LNCAP (cell line): ENCODE data around the gene ZC3HAV1.

Experiments used
- CTCF ChIP-seq: fragments of 450-650 bp; IDR thresholded peaks from 2 replicates; pipeline ENCODE4 v1.5.1; 2017; ENCODE audit warnings: mild to moderate bottlenecking

ZC3HAV1 gene

GRCh38 chr7:139035586-139036353 lies 73.8 kb downstream of the ZC3HAV1 start, which contains the start of gene ZC3HAV1L:
Gene ZC3HAV1L (minus strand): TSS chr7:139036042. CDS start chr7:139036017, 25 bp downstream.
- TF ChIP-seq CTCF, result no peak

DNA sequence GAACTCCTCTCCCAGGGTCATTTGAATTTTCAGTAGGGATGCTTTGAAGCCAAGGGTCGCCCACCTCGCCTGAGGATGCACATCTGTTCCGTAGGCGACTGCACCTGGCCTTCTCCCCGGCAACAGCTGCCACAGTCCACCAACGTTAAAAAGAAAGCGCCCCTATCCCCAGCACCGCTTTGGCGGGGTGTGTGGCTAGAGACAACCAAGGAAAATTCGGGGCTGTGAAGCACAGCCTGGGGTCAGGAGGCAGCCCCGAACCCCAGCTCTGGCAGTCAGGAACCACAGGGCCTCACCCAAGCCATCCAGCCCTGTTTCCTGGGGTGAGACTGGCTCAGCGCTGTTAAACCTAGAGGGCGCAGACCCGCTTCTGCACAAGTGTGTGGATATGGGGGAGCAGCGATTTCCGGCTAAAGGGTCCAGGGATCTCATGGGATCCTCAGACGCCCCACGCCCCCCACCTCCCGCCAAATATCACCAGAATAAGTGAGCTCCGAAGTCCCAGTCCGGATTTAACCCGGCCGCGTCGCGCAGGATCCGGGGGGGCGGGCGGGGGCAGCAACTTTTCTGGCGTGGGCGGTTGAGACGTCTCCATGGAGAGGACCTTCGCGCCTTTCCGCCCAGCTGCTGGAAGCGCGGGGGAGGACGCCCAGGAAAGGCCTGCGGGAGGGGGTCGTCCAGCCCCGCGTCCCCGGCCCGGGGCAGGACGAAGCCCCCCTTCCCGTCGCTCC lies 74.5 kb downstream of the ZC3HAV1 start:
- no peak for TF ChIP-seq CTCF

DNA sequence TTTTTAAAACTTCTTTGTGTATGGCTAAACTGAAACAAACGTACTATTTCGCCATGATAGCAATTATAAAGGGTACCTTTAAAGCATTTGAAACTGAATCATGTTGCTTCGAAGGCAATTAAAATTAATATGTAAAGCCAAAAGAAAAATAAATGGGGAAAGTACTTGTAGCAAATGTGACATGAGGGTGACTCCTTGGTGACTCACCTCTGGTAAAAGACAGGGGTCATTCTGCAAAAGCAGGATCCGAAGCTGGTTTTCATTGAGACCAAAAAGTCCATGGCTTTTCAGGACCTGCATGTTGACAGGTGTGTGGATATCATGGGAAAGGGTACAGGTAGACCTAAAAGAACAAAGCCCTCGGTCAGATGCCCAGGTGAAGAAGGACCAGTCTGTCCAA lies 75.2 kb downstream of the ZC3HAV1 start:
- TF ChIP-seq CTCF, result no peak

DNA sequence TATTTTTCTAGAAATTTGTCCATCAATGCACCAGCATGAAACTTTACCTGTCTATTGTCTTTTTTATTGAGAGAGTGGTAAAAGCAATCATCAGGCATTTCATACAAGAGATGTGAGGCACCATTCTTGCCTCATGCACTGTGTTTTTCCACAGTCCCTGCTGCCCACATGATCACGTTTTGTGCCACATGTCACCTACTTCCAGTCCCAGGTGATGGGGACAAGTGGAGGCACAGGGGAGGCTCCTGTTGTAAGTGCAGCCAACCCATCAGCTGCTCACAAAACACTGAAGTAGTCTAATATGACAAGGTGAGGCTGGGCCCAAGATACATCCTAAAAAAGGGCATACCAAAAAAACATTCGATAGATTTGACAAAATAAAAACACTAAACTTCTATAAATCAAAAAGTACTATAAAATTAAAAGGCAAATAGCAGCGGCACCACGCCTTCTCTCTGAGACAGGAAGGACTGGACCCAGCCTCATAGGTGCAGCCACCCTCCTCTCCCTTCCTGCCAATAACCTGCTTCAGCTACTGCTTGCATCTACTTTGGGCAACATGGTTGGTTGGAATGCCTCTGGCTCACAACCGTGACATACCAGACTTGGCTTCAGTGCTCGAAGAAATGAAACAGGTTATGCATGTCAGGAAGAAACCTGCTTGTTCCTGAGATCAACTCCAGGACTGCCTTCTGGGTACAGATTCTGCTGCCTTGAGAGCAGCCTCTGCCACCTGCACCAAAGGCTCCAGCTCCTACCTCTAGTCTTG lies 76.0 kb downstream of the ZC3HAV1 start:
- no peak for TF ChIP-seq CTCF

- TF ChIP-seq CTCF, result no peak
Measured at GRCh38 chr7:139032473-139032872, 77.0 kb downstream of the ZC3HAV1 start.

GRCh38 chr7:139029353-139029752 lies 80.2 kb downstream of the ZC3HAV1 start:
- TF ChIP-seq CTCF, result no peak

DNA sequence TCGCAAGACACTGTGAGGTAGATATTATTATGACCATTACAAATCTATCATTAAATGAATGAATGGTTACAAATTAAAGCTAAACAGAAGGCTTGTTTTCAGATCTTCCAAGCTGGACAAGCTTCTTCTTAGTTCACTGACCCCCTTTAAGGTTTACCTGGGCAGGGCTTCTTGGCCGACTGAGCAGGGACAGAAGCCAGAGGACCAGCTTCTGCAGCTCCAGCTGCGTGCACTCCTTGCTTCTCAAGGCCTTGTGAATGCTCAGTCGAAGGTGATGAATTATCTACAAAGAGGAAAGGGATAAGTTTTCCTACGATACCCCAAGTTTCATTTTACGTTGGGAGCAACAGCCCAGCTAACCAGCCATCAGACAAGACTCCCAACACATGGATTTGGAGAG lies 83.0 kb downstream of the ZC3HAV1 start:
- no peak for TF ChIP-seq CTCF
